IgD-negative memory B cell (primary cell): ENCODE results near the gene MED4. TPM values are rescaled to one million over a fixed set of nuclear protein-coding genes. Genes with fewer than 3 reads are reported as not detected.
"Not testable (repeated sequence)": the region's sequence is repeated elsewhere in the genome, so short reads cannot be mapped to it uniquely, and the experiment has no call there.

Source experiments
- H3K27ac Mint-ChIP-seq, 3 donors: one replicate each; pipeline ENCODE4 v1.8.0; 2020 to 2022; ENCODE audit warnings: mild to moderate bottlenecking in 3 of 3, mixed read lengths in 3 of 3, moderate library complexity in 1 of 3
- H3K27me3 Mint-ChIP-seq: one replicate; pipeline ENCODE4 v1.8.0; 2021; ENCODE audit warnings: mixed read lengths
- H3K36me3 Mint-ChIP-seq: one replicate; pipeline ENCODE4 v1.8.0; 2020; ENCODE audit warnings: mild to moderate bottlenecking, mixed read lengths
- H3K4me1 Mint-ChIP-seq, 3 donors: one replicate each; pipeline ENCODE4 v1.8.0; 2020 to 2022; ENCODE audit warnings: mixed read lengths in 3 of 3, mild to moderate bottlenecking in 1 of 3
- H3K4me3 Mint-ChIP-seq, 4 donors: one replicate each; pipeline ENCODE4 v1.8.0; 2020 to 2022; ENCODE audit warnings: mild to moderate bottlenecking in 4 of 4, mixed read lengths in 4 of 4, moderate library complexity in 3 of 4
- H3K9me3 Mint-ChIP-seq, 3 donors: one replicate each; pipeline ENCODE4 v1.8.0; 2020 to 2021; ENCODE audit warnings: mixed read lengths in 3 of 3, mild to moderate bottlenecking in 1 of 3
- polyA plus RNA-seq: library from polyadenylated mRNA; unstranded; fragments of 300-500 nt; fragmentation: Illumina TruSeq; gene quantifications from one replicate; pipeline ENCODE4 v1.2.3, GENCODE V29; 2021

The MED4 gene
- polyA plus RNA-seq, 1 donor from 2014 or later, result 76.6 TPM

GRCh38 chr13:48070942-48071341 lies 24.0 kb downstream of the MED4 start:
- Mint-ChIP-seq H3K9me3 (peaks cover 1 to 11% (median 9%) of the 10 kb centered on the region in 3 donors), H3K27ac (peak overlapping the region in 1 of 3 donors; percentile 67)

GRCh38 chr13:48069573-48069972 lies 25.3 kb downstream of the MED4 start:
- Mint-ChIP-seq H3K27ac (no peak overlapping the region), H3K9me3 (peaks cover 1 to 11% (median 9%) of the 10 kb centered on the region in 3 donors), H3K4me1 (peaks cover 0 to 5% (median 0%) of the 10 kb centered on the region in 3 donors), H3K27me3 (no peaks in the 10 kb centered on the region), H3K36me3 (peaks cover 20% of the 10 kb centered on the region), H3K4me3 (no peak overlapping the region)

More at GRCh38 chr13:48070942-48071341, 24.0 kb downstream of the MED4 start:
- H3K4me3 Mint-ChIP-seq, result no peak overlapping the region
- no peaks in the 10 kb centered on the region for H3K27me3 Mint-ChIP-seq
- peaks cover 23% of the 10 kb centered on the region for H3K36me3 Mint-ChIP-seq
- H3K4me1 Mint-ChIP-seq, result peaks cover 0 to 3% (median 0%) of the 10 kb centered on the region in 3 donors

- no peaks in the 10 kb centered on the region for H3K27me3 Mint-ChIP-seq
- peaks cover 1 to 11% (median 9%) of the 10 kb centered on the region in 3 donors for H3K9me3 Mint-ChIP-seq
- H3K4me3 Mint-ChIP-seq, result no peak overlapping the region
- peaks cover 20% of the 10 kb centered on the region for H3K36me3 Mint-ChIP-seq
- no peak overlapping the region for H3K27ac Mint-ChIP-seq
- H3K4me1 Mint-ChIP-seq, result peaks cover 0 to 5% (median 0%) of the 10 kb centered on the region in 3 donors
These were observed 26.0 kb downstream of the MED4 start for GRCh38 chr13:48068952-48069351.

GRCh38 chr13:48068036-48068435 lies 26.9 kb downstream of the MED4 start:
- Mint-ChIP-seq H3K4me3 (no peak overlapping the region), H3K36me3 (peaks cover 20% of the 10 kb centered on the region), H3K4me1 (peaks cover 0 to 5% (median 0%) of the 10 kb centered on the region in 3 donors), H3K27me3 (no peaks in the 10 kb centered on the region), H3K27ac (no peak overlapping the region), H3K9me3 (peaks cover 1 to 11% (median 9%) of the 10 kb centered on the region in 3 donors)

GRCh38 chr13:48066310-48066989 lies 28.5 kb downstream of the MED4 start:
- peaks cover 0 to 5% (median 2%) of the 10 kb centered on the region in 3 donors for H3K4me1 Mint-ChIP-seq
- H3K9me3 Mint-ChIP-seq, result peaks cover 1 to 10% (median 9%) of the 10 kb centered on the region in 3 donors
- no peaks in the 10 kb centered on the region for H3K27me3 Mint-ChIP-seq
- no peak overlapping the region for H3K4me3 Mint-ChIP-seq
- H3K36me3 Mint-ChIP-seq, result peaks cover 19% of the 10 kb centered on the region
- H3K27ac Mint-ChIP-seq, result no peak overlapping the region

- H3K27me3 Mint-ChIP-seq, H3K9me3 Mint-ChIP-seq, H3K36me3 Mint-ChIP-seq, H3K4me1 Mint-ChIP-seq, H3K4me3 Mint-ChIP-seq: not testable (repeated sequence)
- H3K27ac Mint-ChIP-seq, result peak overlapping the region in 1 of 3 donors; percentile 86
These were observed 35.0 kb downstream of the MED4 start for GRCh38 chr13:48059951-48060350.

GRCh38 chr13:48058536-48058935 lies 36.4 kb downstream of the MED4 start:
- not testable (repeated sequence) for H3K27me3 Mint-ChIP-seq, H3K9me3 Mint-ChIP-seq, H3K4me3 Mint-ChIP-seq, H3K27ac Mint-ChIP-seq, H3K4me1 Mint-ChIP-seq
- H3K36me3 Mint-ChIP-seq, result peaks cover 11% of the 10 kb centered on the region

GRCh38 chr13:48055712-48056111 lies 39.2 kb downstream of the MED4 start:
- Mint-ChIP-seq H3K36me3 (peaks cover 7% of the 10 kb centered on the region), H3K9me3 (no peaks in the 10 kb centered on the region), H3K4me1 (no peaks in the 10 kb centered on the region), H3K4me3 (no peak overlapping the region), H3K27me3 (no peaks in the 10 kb centered on the region), H3K27ac (no peak overlapping the region)

GRCh38 chr13:48054601-48055000 lies 40.3 kb downstream of the MED4 start:
- peaks cover 8% of the 10 kb centered on the region for H3K36me3 Mint-ChIP-seq
- no peak overlapping the region for H3K27ac Mint-ChIP-seq
- H3K4me3 Mint-ChIP-seq, result no peak overlapping the region
- no peaks in the 10 kb centered on the region for H3K4me1 Mint-ChIP-seq
- no peaks in the 10 kb centered on the region for H3K27me3 Mint-ChIP-seq
- H3K9me3 Mint-ChIP-seq, result no peaks in the 10 kb centered on the region

GRCh38 chr13:48050550-48050949 lies 44.4 kb downstream of the MED4 start:
- no peaks in the 10 kb centered on the region for H3K27me3 Mint-ChIP-seq
- no peak overlapping the region for H3K27ac Mint-ChIP-seq
- H3K9me3 Mint-ChIP-seq, result no peaks in the 10 kb centered on the region
- no peaks in the 10 kb centered on the region for H3K4me1 Mint-ChIP-seq
- H3K4me3 Mint-ChIP-seq, result no peak overlapping the region
- peaks cover 10% of the 10 kb centered on the region for H3K36me3 Mint-ChIP-seq

- no peaks in the 10 kb centered on the region for H3K27me3 Mint-ChIP-seq
- peaks cover under 1 to 5% (median 2%) of the 10 kb centered on the region in 3 donors for H3K4me1 Mint-ChIP-seq
- H3K36me3 Mint-ChIP-seq, result peaks cover 3% of the 10 kb centered on the region
- H3K4me3 Mint-ChIP-seq, result no peak overlapping the region
- no peaks in the 10 kb centered on the region for H3K9me3 Mint-ChIP-seq
- peak overlapping the region in 1 of 3 donors; percentile 87 for H3K27ac Mint-ChIP-seq
These were observed 51.0 kb downstream of the MED4 start for GRCh38 chr13:48043789-48044503.

GRCh38 chr13:48042894-48043293 lies 52.0 kb downstream of the MED4 start:
- H3K9me3 Mint-ChIP-seq, result no peaks in the 10 kb centered on the region
- H3K4me3 Mint-ChIP-seq, result peak overlapping the region in 1 of 4 donors; percentile 16
- H3K27ac Mint-ChIP-seq, result peak overlapping the region in 1 of 3 donors; percentile 41
- H3K4me1 Mint-ChIP-seq, result peaks cover 6 to 10% (median 10%) of the 10 kb centered on the region in 3 donors
- no peaks in the 10 kb centered on the region for H3K27me3 Mint-ChIP-seq
- peaks cover 1% of the 10 kb centered on the region for H3K36me3 Mint-ChIP-seq

- H3K36me3 Mint-ChIP-seq, result no peaks in the 10 kb centered on the region
- no peak overlapping the region for H3K4me3 Mint-ChIP-seq
- no peak overlapping the region for H3K27ac Mint-ChIP-seq
- H3K4me1 Mint-ChIP-seq, result peaks cover 11 to 16% (median 16%) of the 10 kb centered on the region in 3 donors
- no peaks in the 10 kb centered on the region for H3K9me3 Mint-ChIP-seq
- no peaks in the 10 kb centered on the region for H3K27me3 Mint-ChIP-seq
These were observed 54.0 kb downstream of the MED4 start for GRCh38 chr13:48040896-48041295.

- Mint-ChIP-seq H3K4me1 (peaks cover 11 to 16% (median 16%) of the 10 kb centered on the region in 3 donors), H3K27me3 (no peaks in the 10 kb centered on the region), H3K9me3 (no peaks in the 10 kb centered on the region), H3K4me3 (peak overlapping the region in 2 of 4 donors; percentile 49 to 60), H3K27ac (peak overlapping the region in 1 of 3 donors; percentile 59), H3K36me3 (no peaks in the 10 kb centered on the region)
These were observed 54.9 kb downstream of the MED4 start for GRCh38 chr13:48040049-48040448.

GRCh38 chr13:48038761-48039160 lies 56.1 kb downstream of the MED4 start:
- H3K4me1 Mint-ChIP-seq, result peaks cover 11 to 20% (median 16%) of the 10 kb centered on the region in 3 donors

More at GRCh38 chr13:48038761-48039160, 56.1 kb downstream of the MED4 start:
- H3K27ac Mint-ChIP-seq, result peak overlapping the region; percentile 22 to 99 (median 91)
- H3K4me3 Mint-ChIP-seq, result peak overlapping the region; percentile 92 to 98 (median 96)
- no peaks in the 10 kb centered on the region for H3K9me3 Mint-ChIP-seq
- no peaks in the 10 kb centered on the region for H3K27me3 Mint-ChIP-seq
- peaks cover 3% of the 10 kb centered on the region for H3K36me3 Mint-ChIP-seq
